IMR-90 (cell line): Measurements from ENCODE around the gene COX6B2. TPM values are rescaled to one million over a fixed set of nuclear protein-coding genes. Genes with fewer than 3 reads are reported as not detected.

Experiments used
- ATAC-seq: fragments of 200-7000 bp; cut with Tn5 transposase; 2 replicates; pipeline ENCODE4 v1.9.1; 2020; ENCODE audit warnings: low read depth, mild to moderate bottlenecking, moderate library complexity
- BruUV-seq: library from RNA; stranded (reverse); fragments of 400-500 nt; replicated peaks from 2 replicates; lab custom pipeline; 2021; lab: Mats Ljungman, UMichigan
- CTCF ChIA-PET: fragments of 300-600 bp; formaldehyde crosslinking; extraction: SDS; loops from one replicate; lab custom pipeline; 2021; ENCODE audit warnings: antibody characterized with exemption; lab: Yijun Ruan, JAX
- POLR2A ChIA-PET: fragments of 300-600 bp; sonication (Branson Sonifier 250); formaldehyde crosslinking; loops from one replicate; lab custom pipeline; 2022; ENCODE audit warnings: antibody characterized with exemption; ENCODE audit not compliant: unreplicated experiment; lab: Charles Lee
- DNase-seq: peaks from one replicate; pipeline ENCODE4 v3.0.0; 2013
- H2AFZ ChIP-seq: replicated peaks from 2 replicates; pipeline ENCODE3; 2013; ENCODE audit warnings: low read length, mild to moderate bottlenecking; ENCODE audit not compliant: poor library complexity
- H2AK5ac ChIP-seq: 2 replicates; pipeline ENCODE4 v1.6.1; 2013; ENCODE audit warnings: low read depth, low read length, inconsistent platforms
- H2AK9ac ChIP-seq: replicated peaks from 2 replicates; pipeline ENCODE3; 2013; ENCODE audit warnings: mild to moderate bottlenecking, low read depth, low read length, moderate library complexity; ENCODE audit not compliant: poor library complexity
- H2BK120ac ChIP-seq: 2 replicates; pipeline ENCODE4 v1.6.1; 2013; ENCODE audit warnings: low read depth, low read length, inconsistent platforms
- H2BK15ac ChIP-seq: 3 replicates; pipeline ENCODE4 v1.6.1; 2013; ENCODE audit warnings: low read depth, low read length, inconsistent platforms
- H2BK20ac ChIP-seq: 2 replicates; pipeline ENCODE4 v1.6.1; 2013; ENCODE audit warnings: low read depth, mild to moderate bottlenecking, inconsistent platforms, low read length, moderate library complexity
- H2BK5ac ChIP-seq: 2 replicates; pipeline ENCODE4 v1.6.1; 2013; ENCODE audit warnings: mild to moderate bottlenecking, low read depth, low read length, inconsistent platforms; ENCODE audit not compliant: poor library complexity, severe bottlenecking
- H3K14ac ChIP-seq: replicated peaks from 2 replicates; pipeline ENCODE4 v1.6.1; 2013; ENCODE audit warnings: low read depth, low read length, inconsistent platforms
- H3K18ac ChIP-seq: 2 replicates; pipeline ENCODE4 v1.6.1; 2013; ENCODE audit warnings: low read depth, low read length, control low read depth
- H3K23ac ChIP-seq: 2 replicates; pipeline ENCODE4 v1.6.1; 2013; ENCODE audit warnings: low read depth, low read length, inconsistent platforms
- H3K27ac ChIP-seq: 2 replicates; pipeline ENCODE4 v1.5.1; 2013; ENCODE audit warnings: mild to moderate bottlenecking, control low read depth, low read length; ENCODE audit not compliant: insufficient read depth
- H3K27me3 ChIP-seq: 2 replicates; pipeline ENCODE4 v1.6.1; 2013; ENCODE audit warnings: low read length; ENCODE audit not compliant: control insufficient read depth, insufficient read depth
- H3K36me3 ChIP-seq: 2 replicates; pipeline ENCODE4 v1.6.1; 2013; ENCODE audit warnings: low read length, mixed read lengths; ENCODE audit not compliant: control insufficient read depth, insufficient read depth
- H3K4ac ChIP-seq: 2 replicates; pipeline ENCODE4 v1.6.1; 2013; ENCODE audit warnings: low read depth, low read length, inconsistent platforms
- H3K4me1 ChIP-seq: 2 replicates; pipeline ENCODE4 v1.6.1; 2013; ENCODE audit warnings: low read length, mixed read lengths; ENCODE audit not compliant: control insufficient read depth, insufficient read depth
- H3K4me2 ChIP-seq: 2 replicates; pipeline ENCODE4 v1.6.1; 2013; ENCODE audit warnings: low read depth, mild to moderate bottlenecking, control low read depth, low read length, moderate library complexity
- H3K4me3 ChIP-seq: 2 replicates; pipeline ENCODE4 v1.5.1; 2013; ENCODE audit warnings: low read depth, mild to moderate bottlenecking, control low read depth, low read length, moderate library complexity; ENCODE audit not compliant: insufficient read depth
- H3K56ac ChIP-seq: 2 replicates; pipeline ENCODE4 v1.6.1; 2013; ENCODE audit warnings: low read length, inconsistent platforms; ENCODE audit not compliant: insufficient read depth; ENCODE audit errors: extremely low read depth
- H3K79me1 ChIP-seq, 2 experiments: 2 replicates each; pipeline ENCODE4 v1.6.1; 2013; ENCODE audit warnings: low read length in 2 of 2, inconsistent platforms in 1 of 2, low read depth in 1 of 2
- H3K9ac ChIP-seq: 2 replicates; pipeline ENCODE4 v1.6.1; 2013; ENCODE audit warnings: low read depth, low read length, control low read depth
- H3K9me1 ChIP-seq: 2 replicates; pipeline ENCODE4 v1.6.1; 2013; ENCODE audit warnings: low read length, inconsistent platforms; ENCODE audit not compliant: insufficient read depth
- H3K9me3 ChIP-seq: 2 replicates; pipeline ENCODE4 v1.6.1; 2013; ENCODE audit warnings: low read length; ENCODE audit not compliant: control insufficient read depth, insufficient read depth
- H4K20me1 ChIP-seq: 2 replicates; pipeline ENCODE4 v1.6.1; 2013; ENCODE audit warnings: low read length, inconsistent platforms; ENCODE audit not compliant: insufficient read depth
- H4K5ac ChIP-seq: 2 replicates; pipeline ENCODE4 v1.6.1; 2013; ENCODE audit warnings: mild to moderate bottlenecking, low read depth, low read length, control low read depth
- H4K8ac ChIP-seq, 2 experiments: 2 replicates each; pipeline ENCODE4 v1.6.1; 2013; ENCODE audit warnings: low read depth in 2 of 2, low read length in 2 of 2, control low read depth in 1 of 2, inconsistent platforms in 1 of 2
- H4K91ac ChIP-seq: 2 replicates; pipeline ENCODE4 v1.6.1; 2013; ENCODE audit warnings: low read depth, low read length, inconsistent platforms; ENCODE audit not compliant: insufficient read depth
- CHD1 ChIP-seq: IDR thresholded peaks from 2 replicates; pipeline ENCODE4 v1.6.1; 2012; ENCODE audit warnings: low read depth, low read length, improper control_type of control experiment
- MAFK ChIP-seq: IDR thresholded peaks from 2 replicates; pipeline ENCODE4 v1.6.1; 2012; ENCODE audit warnings: low read depth, low read length, improper control_type of control experiment
- POLR2A ChIP-seq: IDR thresholded peaks from 2 replicates; pipeline ENCODE4 v1.6.1; 2012; ENCODE audit warnings: mild to moderate bottlenecking, low read depth, low read length
- SMC3 ChIP-seq: fragments of 150-350 bp; IDR thresholded peaks from 2 replicates; pipeline ENCODE4 v1.6.1; 2016; ENCODE audit warnings: low read depth, mild to moderate bottlenecking, antibody characterized with exemption, low read length, moderate library complexity
- WGBS, 2 experiments: methylation state at CpG; one replicate each; pipeline versions ENCODE4 v1.1.5 to v1.1.7; 2013; ENCODE audit warnings: missing lambda C conversion rate in 2 of 2; ENCODE audit not compliant: insufficient read length in 1 of 2; ENCODE audit errors: extremely low coverage in 2 of 2; 5-methylcytosine and 5-hydroxymethylcytosine counted together
- dilution Hi-C: fragments of 300-500 bp; cut with HindIII; formaldehyde crosslinking; loops from one replicate; pipeline ENCODE4 v1.14.3; 2018; ENCODE audit warnings: low sequenced_read_pairs; ENCODE audit not compliant: unreplicated experiment
- in situ Hi-C: fragments of 300-500 bp; cut with MboI; formaldehyde crosslinking; loops from 3 replicates; pipeline ENCODE4 v1.14.3; 2019; ENCODE audit warnings: low sequenced_read_pairs, inconsistent platforms, mixed read lengths
- intact Hi-C: fragments of 100-400 bp; cut with micrococcal nuclease; formaldehyde crosslinking; loops from 2 replicates; pipeline ENCODE4 v1.10.0; 2022
- polyA plus RNA-seq, 3 experiments: library from polyadenylated mRNA; depleted of rRNA; stranded (reverse); fragments of >200 nt; gene quantifications; 2 replicates each; pipeline ENCODE4 v1.2.3, GENCODE V29; 2012; ENCODE audit warnings: low replicate concordance in 1 of 3
- total RNA-seq: library from RNA; depleted of rRNA; stranded (reverse); fragments of >200 nt; gene quantifications from 2 replicates; pipeline ENCODE4 v1.2.3, GENCODE V29; 2012

The COX6B2 gene
- total and polyA plus RNA-seq, 2 of the 4 experiments (the other 2 are of a cell fraction) = 0.19 TPM; not detected in 1

- TF ChIP-seq MAFK (no peak), SMC3 (no peak), CHD1 (no peak)
Observed at GRCh38 chr19:55391702-55392615, 37.4 kb upstream of the COX6B2 start (continued).

- no peak overlapping the region for H3K14ac ChIP-seq
- H2BK5ac ChIP-seq = peak overlapping the region; percentile 52
- H3K23ac ChIP-seq = peak overlapping the region; percentile 73; the same call in 1 of the 2 replicates
- H3K4me1 ChIP-seq = peaks cover 36% of the 10 kb centered on the region
- H2BK15ac ChIP-seq = no peak overlapping the region
- no peaks in the 10 kb centered on the region for H3K27me3 ChIP-seq
- H3K79me1 ChIP-seq = peaks cover 19 to 63% of the 10 kb centered on the region in 2 experiments
- H3K9me1 ChIP-seq = peaks cover 31% of the 10 kb centered on the region
- TF ChIP-seq SMC3 (no peak), POLR2A (peak; percentile 72)
- peaks cover 70% of the 10 kb centered on the region for H4K20me1 ChIP-seq
- no peak overlapping the region for H3K9ac ChIP-seq
- H3K9me3 ChIP-seq = no peaks in the 10 kb centered on the region
- H2AK5ac ChIP-seq = 0 out of 2 replicates have a peak overlapping the region, but pooled peaks have one; percentile 18
- H2AK9ac ChIP-seq = no peak overlapping the region
- ChIA-PET POLR2A (interaction anchor here (0.5 kb wide), 1 partner anchor 23 kb away, joined by 3 read pairs; no protein-coding TSS in a partner anchor), CTCF (interaction anchor here (0.6 kb wide), 1 partner anchor 31 kb away, joined by 3 read pairs; no protein-coding TSS in a partner anchor)
- DNase-seq = no peak
- H3K4me3 ChIP-seq = no peak overlapping the region
- peak overlapping the region in 1 of 2 experiments; percentile 21; a peak in 1 of 4 replicates for H4K8ac ChIP-seq
- peaks cover 48% of the 10 kb centered on the region for H3K36me3 ChIP-seq
- no peak overlapping the region for H2AFZ ChIP-seq
- dilution Hi-C loops (no loop called here), intact Hi-C loops (no loop called here), in situ Hi-C loops (no loop called here)
- H3K4ac ChIP-seq = 0 out of 2 replicates have a peak overlapping the region, but pooled peaks have one; percentile 6
- peak; percentile 8 for ATAC-seq
- no peak overlapping the region for H3K56ac ChIP-seq
- no TSS peak for BruUV-seq
- no peak overlapping the region for H4K91ac ChIP-seq
- H2BK120ac ChIP-seq = no peak overlapping the region
- H4K5ac ChIP-seq = no peak overlapping the region
- no peak overlapping the region for H3K18ac ChIP-seq
- no peak overlapping the region for H3K27ac ChIP-seq
- no peak overlapping the region for H2BK20ac ChIP-seq
- WGBS, 2 experiments = 81% methylated on average over 4 of the region's 12 CpGs; no CpG with 5 or more reads in 1 of the 2 experiments
- no peak overlapping the region for H3K4me2 ChIP-seq
Observed at GRCh38 chr19:55391191-55391670, 36.7 kb upstream of the COX6B2 start.
